HG03139 (cell line): ENCODE measurements around the gene SRP14.
"Not testable (repeated sequence)": the region's sequence is repeated elsewhere in the genome, so short reads cannot be mapped to it uniquely, and the experiment has no call there.

Source experiments
- ATAC-seq: cut with Tn5 transposase; IDR thresholded peaks from one replicate; pipeline ENCODE4 v1.9.1; 2021; ENCODE audit not compliant: unreplicated experiment

SRP14 gene, protein sequence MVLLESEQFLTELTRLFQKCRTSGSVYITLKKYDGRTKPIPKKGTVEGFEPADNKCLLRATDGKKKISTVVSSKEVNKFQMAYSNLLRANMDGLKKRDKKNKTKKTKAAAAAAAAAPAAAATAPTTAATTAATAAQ

GRCh38 chr15:40038638-40039543, at the start of gene SRP14:
Gene SRP14 (minus strand): TSS chr15:40039181. CDS start chr15:40039116, 65 bp downstream.
- ATAC-seq, result peak; percentile 90

DNA sequence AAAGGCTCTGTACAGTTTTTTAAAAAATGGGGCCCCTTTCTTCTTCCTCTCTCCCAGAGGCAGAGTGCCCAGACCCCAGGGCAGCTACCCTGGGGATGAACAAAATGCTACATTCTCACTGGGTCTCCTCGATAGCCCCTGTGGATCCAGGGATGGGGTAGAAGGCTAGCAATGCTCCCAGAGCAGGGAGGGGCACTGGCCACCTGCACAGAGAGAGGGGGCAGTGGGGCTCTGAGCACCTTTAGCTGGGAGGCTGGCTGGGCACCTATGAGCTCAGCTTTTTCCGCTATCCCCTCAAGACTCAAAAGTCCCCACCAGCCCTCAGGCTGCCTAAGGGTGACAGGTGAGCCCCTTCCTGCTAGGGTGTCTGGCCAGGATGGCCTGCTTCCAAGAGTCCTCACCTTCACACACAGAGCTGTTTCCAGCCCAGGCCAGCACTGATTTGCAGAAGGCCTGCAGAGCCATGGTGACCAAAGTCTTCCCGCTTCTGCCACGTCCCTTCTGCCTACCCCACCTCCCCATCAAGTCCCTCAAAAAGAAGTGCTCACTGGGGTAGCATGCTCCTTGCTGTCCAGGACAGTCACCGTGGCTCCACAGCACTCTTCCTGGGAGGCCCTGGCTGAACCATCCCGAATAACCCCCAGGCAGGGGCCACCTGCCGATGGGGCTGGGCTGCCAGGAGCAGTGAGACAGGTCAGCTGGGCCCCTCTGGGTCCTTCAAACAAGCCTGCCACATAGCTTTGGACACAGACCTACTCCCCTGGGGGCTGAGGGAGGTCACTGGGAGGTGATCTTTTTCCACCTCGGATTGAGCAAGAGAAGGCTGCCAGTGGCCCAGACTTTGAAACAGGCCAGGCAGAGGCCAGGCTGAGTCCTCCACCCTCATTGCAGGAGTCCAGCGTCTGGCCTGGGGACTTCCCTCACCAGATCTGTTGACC, 49.3 kb upstream of the SRP14 start:
- no peak for ATAC-seq

- ATAC-seq, result no peak
Observed at GRCh38 chr15:40087068-40087810, 48.3 kb upstream of the SRP14 start.

- no peak for ATAC-seq
Observed at GRCh38 chr15:40085266-40085665, 46.3 kb upstream of the SRP14 start.

GRCh38 chr15:40084650-40085049, 45.7 kb upstream of the SRP14 start:
- ATAC-seq, result no peak

DNA sequence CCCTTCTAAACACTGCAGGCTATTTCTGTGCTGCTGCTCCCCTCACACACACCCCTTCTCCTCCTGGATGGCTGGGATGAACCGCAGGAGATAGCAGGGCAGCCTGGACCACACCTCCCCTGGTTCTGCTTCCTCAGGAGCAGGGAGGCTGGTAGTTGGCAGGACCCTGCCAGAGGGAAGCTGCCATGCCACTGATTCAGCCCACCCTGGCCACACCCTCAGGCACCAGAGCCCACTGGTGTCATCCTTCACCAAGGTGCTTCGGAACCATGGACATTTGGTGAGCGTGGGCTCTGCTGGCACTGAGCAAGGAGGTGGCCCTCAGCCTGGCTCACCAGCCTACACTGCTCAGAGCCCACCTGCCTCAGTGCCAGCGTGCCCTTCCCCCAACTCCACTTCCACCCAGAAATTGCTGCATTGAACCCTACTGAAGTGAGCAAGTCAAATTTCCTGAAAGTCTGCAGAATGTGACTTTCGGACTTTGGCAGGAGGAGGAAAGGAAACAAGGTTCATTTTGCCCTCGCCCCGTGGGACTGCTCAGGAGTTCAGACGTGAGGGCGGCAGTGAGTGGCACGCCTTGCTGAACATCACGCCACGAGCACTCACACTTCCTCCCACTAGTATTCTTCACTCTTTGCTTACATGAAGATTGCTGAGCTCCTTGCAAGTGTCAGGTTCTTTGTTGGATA, 43.4 kb upstream of the SRP14 start:
- no peak for ATAC-seq

DNA sequence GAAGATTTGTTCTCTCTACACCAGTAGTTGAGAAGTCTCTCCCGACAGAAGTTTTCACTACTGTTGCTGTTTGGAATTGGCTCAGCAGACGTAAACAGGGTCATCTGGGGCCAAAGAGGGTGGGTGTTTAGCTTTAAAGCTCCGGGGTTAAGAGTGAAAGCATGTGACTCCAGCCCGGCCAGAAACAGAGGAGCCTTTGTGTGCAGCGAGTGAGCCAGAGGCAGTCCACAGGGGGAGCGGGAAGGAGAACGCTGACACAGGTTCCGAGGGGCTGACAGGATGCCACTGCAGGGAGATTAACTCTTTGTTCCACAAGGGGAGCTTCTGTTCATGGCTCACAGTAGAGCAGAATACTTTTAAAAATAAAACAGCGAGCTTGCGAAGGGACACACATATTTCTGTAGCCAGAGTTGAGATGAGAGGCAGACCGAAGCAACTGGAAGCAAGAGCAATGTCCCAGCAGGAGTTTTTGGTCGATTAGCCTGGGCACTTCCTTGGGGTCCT, 42.8 kb upstream of the SRP14 start:
- ATAC-seq, result no peak

DNA sequence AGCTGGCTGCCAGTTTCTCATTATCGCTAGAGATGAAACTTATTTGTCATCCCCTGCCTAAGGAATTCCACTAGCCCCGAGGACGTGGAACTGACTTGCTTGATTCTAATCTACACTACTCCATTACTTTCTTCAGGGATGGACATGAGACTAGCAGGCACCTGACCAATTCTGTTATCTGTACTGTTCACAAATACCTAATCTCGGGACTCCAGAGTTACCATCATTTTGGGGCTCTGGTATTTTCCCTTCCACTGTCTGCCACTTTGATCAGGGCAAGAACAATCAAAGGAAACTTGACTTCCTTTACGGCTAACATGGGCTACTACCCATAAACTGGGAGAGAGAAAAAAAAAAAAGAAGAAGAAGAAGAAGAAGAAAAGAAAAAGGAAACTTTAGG, 41.9 kb upstream of the SRP14 start:
- no peak for ATAC-seq

- no peak for ATAC-seq
Observed at GRCh38 chr15:40080104-40080503, 41.1 kb upstream of the SRP14 start.

- no peak for ATAC-seq
Observed at GRCh38 chr15:40079456-40079855, 40.5 kb upstream of the SRP14 start.

- no peak for ATAC-seq
Observed at GRCh38 chr15:40075298-40076044, 36.5 kb upstream of the SRP14 start.

- ATAC-seq, result not testable (repeated sequence)
Observed at GRCh38 chr15:40074656-40075055, 35.7 kb upstream of the SRP14 start.

DNA sequence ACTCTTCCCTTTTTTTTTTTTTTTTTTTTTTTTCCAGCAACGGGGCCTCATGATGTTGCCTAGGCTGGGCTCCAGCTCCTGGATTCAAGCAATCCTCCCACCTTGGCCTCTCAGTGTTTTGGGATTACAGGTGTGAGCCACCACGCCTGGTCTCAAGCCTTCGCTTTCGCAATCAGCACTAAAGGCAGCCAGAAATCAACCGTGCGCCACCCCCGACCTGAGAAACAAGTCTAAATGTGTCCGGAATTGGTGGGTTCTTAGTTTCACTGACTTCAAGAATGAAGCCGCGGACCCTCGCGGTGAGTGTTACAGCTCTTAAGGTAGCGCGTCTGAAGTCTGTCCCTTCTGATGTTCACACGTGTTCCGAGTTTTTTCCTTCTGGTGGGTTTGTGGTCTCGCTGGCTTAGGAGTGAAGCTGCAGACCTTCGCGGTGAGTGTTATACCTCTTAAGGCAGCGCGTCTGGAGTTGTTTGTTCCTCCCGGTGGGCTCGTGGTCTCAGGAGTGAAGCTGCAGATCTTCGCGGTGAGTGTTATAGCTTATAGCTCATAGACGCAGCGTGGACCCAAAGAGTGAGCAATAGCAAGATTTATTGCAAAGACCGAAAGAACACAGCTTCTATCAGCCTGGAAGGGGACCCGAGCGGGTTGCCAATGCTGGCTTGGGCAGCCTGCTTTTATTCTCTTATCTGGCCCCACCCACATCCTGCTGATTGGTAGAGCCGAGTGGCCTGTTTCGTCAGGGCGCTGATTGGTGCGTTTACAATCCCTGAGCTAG, 34.9 kb upstream of the SRP14 start:
- ATAC-seq, result not testable (repeated sequence)

DNA sequence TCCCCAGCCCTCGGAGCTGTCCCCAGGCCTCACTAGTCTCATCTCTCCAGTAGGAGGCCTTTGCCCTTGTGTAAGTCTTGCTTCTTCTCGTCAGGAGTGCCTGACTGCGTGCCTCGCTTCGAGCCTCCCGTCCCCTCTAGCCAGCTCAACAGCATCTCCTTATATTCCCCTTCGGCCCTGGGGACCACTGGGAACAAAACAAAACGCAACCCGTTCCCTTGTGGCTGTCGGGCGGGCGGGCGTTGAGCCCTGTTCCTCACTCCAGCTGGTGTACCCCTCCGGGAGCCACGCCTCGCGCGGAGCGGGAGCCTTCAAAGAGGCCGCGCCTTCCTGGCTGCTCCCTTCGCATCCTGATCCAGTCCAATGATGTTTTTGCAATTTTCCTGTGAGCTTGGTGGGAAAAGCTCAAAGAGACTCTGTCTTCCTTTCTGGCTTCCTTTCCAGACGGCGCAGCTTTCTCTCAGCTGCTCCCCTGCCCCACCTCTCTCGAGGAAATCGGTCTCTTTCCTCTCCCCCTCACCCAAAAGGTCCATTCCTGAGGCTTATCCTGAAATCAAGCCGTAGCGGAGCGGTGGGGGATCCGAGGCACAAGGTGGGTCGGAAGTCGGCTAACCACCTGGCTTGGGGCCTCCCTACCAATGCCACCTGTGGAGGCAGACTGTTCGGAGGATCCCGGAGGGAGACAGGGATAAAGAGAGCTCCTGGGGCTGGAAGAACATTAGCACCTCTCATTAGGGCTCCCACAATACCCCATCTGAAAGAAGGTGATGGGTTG, 33.4 kb upstream of the SRP14 start:
- ATAC-seq, result no peak

GRCh38 chr15:40070608-40071218, 31.7 kb upstream of the SRP14 start:
- ATAC-seq, result no peak

GRCh38 chr15:40070166-40070557, 31.2 kb upstream of the SRP14 start:
- no peak for ATAC-seq
